Activated CD8-positive, alpha-beta memory T cell treated with anti-CD3 and anti-CD28 coated beads for 36 hours (primary cell): Measurements from ENCODE around the gene FRMPD2. TPM values are rescaled to one million over a fixed set of nuclear protein-coding genes. Genes with fewer than 3 reads are reported as not detected.

Experiments
- CTCF ChIA-PET: fragments of 350-600 bp; sonication (Branson Sonifier 250); formaldehyde crosslinking; loops from one replicate; lab custom pipeline; 2021; ENCODE audit warnings: antibody characterized with exemption; lab: Charles Lee
- POLR2A ChIA-PET: fragments of 350-600 bp; sonication (Branson Sonifier 250); formaldehyde crosslinking; loops from one replicate; lab custom pipeline; 2021; ENCODE audit warnings: antibody characterized with exemption; lab: Charles Lee
- total RNA-seq, 2 experiments: library from RNA; stranded (reverse); gene quantifications; one replicate each; pipeline ENCODE4 v1.2.3, GENCODE V29; 2021

FRMPD2 gene, protein sequence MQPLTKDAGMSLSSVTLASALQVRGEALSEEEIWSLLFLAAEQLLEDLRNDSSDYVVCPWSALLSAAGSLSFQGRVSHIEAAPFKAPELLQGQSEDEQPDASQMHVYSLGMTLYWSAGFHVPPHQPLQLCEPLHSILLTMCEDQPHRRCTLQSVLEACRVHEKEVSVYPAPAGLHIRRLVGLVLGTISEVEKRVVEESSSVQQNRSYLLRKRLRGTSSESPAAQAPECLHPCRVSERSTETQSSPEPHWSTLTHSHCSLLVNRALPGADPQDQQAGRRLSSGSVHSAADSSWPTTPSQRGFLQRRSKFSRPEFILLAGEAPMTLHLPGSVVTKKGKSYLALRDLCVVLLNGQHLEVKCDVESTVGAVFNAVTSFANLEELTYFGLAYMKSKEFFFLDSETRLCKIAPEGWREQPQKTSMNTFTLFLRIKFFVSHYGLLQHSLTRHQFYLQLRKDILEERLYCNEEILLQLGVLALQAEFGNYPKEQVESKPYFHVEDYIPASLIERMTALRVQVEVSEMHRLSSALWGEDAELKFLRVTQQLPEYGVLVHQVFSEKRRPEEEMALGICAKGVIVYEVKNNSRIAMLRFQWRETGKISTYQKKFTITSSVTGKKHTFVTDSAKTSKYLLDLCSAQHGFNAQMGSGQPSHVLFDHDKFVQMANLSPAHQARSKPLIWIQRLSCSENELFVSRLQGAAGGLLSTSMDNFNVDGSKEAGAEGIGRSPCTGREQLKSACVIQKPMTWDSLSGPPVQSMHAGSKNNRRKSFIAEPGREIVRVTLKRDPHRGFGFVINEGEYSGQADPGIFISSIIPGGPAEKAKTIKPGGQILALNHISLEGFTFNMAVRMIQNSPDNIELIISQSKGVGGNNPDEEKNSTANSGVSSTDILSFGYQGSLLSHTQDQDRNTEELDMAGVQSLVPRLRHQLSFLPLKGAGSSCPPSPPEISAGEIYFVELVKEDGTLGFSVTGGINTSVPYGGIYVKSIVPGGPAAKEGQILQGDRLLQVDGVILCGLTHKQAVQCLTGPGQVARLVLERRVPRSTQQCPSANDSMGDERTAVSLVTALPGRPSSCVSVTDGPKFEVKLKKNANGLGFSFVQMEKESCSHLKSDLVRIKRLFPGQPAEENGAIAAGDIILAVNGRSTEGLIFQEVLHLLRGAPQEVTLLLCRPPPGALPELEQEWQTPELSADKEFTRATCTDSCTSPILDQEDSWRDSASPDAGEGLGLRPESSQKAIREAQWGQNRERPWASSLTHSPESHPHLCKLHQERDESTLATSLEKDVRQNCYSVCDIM (N-terminal part only)
- total RNA-seq, result not detected

GRCh38 chr10:48274636-48275035 is at the start of gene FRMPD2:
Gene FRMPD2, minus strand, starts transcription at chr10:48274696. Its CDS starts 129 bp downstream, at chr10:48274567.
- ChIA-PET CTCF (no interaction called here), POLR2A (no interaction called here)

DNA sequence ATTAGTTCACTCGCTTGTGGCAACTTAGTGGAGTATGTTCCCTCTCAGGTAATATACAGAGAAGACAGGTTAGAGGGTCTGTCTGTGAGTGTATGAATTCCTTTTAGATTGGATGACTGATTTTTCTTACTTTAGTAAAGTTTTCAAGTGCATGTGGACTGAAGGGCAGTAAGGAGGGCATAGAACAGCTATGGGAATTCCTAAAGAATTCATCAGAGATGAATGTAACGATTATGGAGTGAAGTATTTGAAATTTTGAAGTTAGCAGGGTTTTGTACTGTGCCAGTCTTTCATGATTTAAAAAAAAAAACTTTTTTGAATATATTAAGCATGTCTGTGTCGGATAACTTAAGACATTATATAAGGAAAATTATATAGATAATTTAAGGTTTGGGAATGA is 47.5 kb upstream of the FRMPD2 start:
- POLR2A ChIA-PET, result no interaction called here
- CTCF ChIA-PET, result no interaction called here

- CTCF ChIA-PET, result no interaction called here
- POLR2A ChIA-PET, result interaction anchor here (0.7 kb wide), 1 partner anchor 49 kb away, joined by 3 read pairs; no protein-coding TSS in a partner anchor
These were observed 43.0 kb upstream of the FRMPD2 start for GRCh38 chr10:48317321-48317990.

- POLR2A ChIA-PET, result no interaction called here
- CTCF ChIA-PET, result no interaction called here
These were observed 41.7 kb upstream of the FRMPD2 start for GRCh38 chr10:48316236-48316635.

DNA sequence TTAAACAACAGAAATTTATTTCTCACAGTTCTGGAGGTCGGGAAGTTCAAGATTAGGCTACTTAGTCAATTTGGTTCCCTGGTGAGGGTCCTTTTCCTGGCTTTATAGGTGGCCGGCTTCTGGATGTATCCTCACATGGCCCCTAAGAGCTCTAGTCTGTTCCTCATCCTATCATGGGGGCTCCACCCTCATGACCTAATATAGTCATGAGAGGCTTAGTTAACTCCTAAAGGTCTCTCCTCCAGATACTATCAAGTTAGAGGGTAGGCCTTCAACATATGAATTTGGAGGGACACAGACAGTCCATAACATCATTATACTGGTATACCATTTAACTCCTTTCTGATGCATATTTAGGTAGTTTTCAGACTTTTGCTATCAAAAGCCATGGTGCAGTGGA is 39.6 kb upstream of the FRMPD2 start:
- ChIA-PET CTCF (no interaction called here), POLR2A (no interaction called here)

- POLR2A ChIA-PET, result no interaction called here
- CTCF ChIA-PET, result no interaction called here
These were observed 35.3 kb upstream of the FRMPD2 start for GRCh38 chr10:48309711-48310226.

DNA sequence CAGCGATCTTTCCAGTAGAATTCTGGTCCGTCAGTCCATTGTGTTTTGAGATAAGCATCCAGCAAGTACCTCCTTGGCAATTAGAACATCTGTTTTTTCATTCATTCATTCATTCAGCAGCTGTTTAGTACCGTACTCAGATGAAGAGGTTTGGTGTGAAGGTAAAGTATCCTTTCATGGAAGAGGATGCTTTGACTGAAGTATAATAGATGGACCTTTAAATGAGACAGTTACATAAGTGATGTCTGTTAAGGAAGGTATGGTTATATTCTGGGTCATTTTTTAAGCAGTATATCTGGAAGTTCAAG is 33.2 kb upstream of the FRMPD2 start:
- ChIA-PET CTCF (no interaction called here), POLR2A (no interaction called here)

DNA sequence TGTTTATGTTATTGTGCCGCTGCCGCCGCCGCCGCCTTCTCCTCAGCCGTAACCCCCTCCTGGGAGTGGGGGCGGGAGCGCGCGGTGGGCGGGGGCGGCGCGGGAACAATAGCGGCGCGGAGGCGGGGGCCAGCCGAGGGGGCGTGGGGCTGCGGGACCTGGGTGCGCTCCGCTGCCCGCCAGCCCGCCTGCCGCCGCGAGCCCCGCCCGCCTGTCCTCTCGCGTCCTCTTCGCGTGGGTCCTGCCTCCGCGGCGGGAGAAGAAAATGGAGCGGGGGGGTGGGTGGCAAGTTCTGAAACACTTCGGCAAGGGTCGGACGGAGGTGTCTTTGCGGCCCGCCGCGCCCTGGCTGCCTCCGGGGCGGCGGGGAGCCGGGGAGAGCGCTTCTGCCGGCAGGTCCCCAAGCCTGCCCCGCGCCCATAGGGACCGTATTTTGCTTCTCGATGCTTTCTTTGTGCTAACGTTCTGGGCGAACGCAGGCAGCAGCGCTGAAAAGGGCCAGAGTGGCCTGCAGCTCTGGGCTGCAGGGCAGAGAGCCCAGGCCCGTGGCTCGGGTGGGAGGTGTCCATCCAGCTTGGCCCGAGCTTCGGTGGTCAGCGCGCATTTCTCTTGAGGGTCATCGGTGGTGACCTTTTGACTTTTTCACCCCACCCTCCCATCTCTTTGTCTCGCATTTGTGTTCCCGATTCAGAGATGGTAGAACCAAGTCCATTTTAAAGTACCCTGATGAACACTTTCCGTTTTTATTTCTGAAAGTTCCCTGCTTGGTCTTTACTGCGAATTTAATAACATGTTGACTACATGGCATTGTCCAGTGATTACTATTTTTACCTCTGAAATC is 32.6 kb upstream of the FRMPD2 start:
- CTCF ChIA-PET, result no interaction called here
- POLR2A ChIA-PET, result no interaction called here

DNA sequence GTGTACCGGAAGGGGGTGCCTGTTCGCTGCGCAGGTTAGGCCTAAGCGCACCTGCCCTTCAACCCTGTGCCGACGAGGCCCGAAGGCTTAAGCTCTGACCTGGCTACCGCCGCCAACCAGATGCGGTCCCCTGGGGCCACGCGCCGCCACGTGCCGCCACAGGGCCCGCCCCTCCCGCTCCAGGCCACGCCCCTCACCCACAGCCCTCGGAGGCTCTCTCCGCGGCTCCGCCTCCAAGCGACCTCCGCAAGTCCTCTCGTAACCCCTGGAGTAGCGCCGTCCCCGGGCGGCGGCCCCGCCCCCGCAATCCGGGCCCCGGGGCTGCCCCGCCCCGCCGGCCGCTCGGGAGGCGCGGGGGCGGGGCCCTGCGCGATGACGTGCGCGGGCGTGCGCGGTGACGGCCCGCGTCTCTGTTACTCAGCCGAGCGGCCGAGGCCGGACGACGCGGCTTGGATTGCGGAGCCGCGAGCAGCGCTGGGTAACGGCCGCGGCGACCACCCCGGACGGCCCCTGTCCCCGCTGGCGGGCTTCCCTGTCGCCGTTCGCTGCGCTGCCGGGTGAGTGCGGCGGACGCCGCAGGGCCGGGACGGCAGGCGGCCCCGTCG is 31.9 kb upstream of the FRMPD2 start, which contains the start of gene MAPK8:
TSS of gene MAPK8 (plus strand) at position 413 of the 605 bp plus-strand sequence. CDS start 94,984 bp downstream, outside the sequence.
- POLR2A ChIA-PET, result no interaction called here
- CTCF ChIA-PET, result no interaction called here

DNA sequence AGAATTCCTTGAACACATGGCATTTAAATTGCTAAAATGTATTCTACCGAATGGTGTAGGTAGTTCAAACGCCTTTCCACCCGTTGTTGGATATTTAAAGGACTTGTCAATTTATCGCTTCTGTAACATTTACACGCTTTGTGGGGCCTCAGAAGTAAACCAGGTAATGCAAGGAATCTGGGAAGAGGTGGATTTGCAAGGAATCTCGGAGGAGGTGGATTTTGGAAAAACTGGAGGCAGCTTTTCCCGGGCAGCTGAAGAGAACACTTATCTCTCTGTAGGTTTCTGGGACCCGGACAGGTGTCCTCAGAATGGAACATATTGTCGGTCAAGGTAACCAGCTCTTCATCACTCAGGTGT is 31.4 kb upstream of the FRMPD2 start:
- ChIA-PET POLR2A (no interaction called here), CTCF (no interaction called here)

DNA sequence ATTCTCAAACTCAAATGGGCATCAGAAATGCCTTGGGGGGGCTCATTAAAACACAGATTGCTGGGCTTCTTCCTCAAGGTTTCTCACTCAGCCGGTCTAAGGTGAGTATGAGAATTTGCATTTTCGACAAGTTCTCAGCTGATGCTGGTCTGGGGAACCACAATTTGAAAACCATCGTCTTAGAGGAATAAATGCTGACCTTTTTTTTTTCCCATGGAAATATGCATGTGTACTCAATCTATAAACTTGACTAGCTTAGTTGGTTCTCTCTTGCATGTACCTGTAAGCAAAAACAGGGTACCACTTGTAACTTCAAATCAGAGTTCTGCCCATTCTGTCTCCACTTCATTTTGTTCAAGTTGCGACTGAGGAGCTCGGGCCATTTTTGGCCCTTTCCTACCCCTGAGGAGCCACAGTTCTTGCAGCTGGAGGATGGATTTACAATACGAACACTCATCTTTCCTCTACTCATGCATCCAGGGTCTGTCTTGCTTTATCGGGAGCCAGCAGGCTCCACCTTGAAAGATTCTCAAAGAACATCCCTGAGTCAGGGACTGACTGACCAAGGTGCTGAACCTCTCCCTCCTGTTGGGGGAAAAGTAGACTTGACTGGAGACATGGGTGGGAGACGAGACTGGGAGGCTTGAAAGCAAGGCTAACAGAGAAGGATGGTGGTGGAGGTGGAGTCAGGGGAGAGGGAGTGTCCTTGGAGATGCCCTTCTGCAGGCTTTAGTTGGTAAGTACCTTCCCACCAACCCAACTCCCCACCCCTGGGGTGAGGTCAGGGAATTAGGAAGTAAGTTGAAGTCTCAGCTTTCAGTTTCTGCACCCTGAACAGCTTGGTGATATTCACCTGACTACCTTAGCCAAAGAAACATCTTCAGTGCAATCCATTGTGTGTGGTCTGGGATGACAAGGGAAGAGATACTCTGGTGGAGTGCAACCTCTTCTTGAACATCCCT is 28.3 kb upstream of the FRMPD2 start:
- CTCF ChIA-PET, result interaction anchor here (1.0 kb wide), 1 partner anchor 13 kb away, joined by 3 read pairs; no protein-coding TSS in a partner anchor

GRCh38 chr10:48300556-48300955 is 26.1 kb upstream of the FRMPD2 start:
- POLR2A ChIA-PET, result no interaction called here
- CTCF ChIA-PET, result interaction anchor here (1.0 kb wide), 1 partner anchor 10 kb away, joined by 3 read pairs; no protein-coding TSS in a partner anchor

More for the DNA sequence above, 28.3 kb upstream of the FRMPD2 start:
- POLR2A ChIA-PET, result no interaction called here

GRCh38 chr10:48299692-48300091 is 25.2 kb upstream of the FRMPD2 start:
- CTCF ChIA-PET, result interaction anchor here (1.0 kb wide), 1 partner anchor 10 kb away, joined by 3 read pairs; no protein-coding TSS in a partner anchor
- POLR2A ChIA-PET, result no interaction called here

GRCh38 chr10:48299066-48299465 is 24.6 kb upstream of the FRMPD2 start:
- ChIA-PET POLR2A (no interaction called here), CTCF (no interaction called here)

DNA sequence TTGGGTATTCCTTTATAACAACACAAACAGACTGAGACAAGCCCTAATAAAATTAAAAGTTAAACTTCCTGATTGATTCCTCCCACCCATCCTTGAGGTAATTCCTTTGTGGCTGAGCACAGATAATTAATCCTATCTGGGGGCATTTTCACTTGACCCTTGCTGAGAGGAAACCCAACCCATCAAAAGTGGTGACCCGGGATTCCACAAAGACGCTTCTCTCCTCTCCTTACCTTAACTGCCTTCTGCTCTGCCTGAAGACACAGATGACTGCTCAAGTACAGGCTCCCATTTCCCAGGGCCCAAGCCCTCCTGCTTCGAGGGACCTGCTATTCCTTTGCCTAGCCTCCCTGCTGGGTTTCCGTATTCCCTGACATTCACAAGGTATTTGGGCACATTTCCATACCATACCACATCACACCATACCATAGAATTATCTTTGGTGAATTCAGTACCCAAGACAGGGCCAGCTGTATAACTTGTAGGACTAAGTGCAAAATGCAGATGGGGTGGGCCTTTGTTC is 22.1 kb upstream of the FRMPD2 start:
- ChIA-PET CTCF (no interaction called here), POLR2A (no interaction called here)

DNA sequence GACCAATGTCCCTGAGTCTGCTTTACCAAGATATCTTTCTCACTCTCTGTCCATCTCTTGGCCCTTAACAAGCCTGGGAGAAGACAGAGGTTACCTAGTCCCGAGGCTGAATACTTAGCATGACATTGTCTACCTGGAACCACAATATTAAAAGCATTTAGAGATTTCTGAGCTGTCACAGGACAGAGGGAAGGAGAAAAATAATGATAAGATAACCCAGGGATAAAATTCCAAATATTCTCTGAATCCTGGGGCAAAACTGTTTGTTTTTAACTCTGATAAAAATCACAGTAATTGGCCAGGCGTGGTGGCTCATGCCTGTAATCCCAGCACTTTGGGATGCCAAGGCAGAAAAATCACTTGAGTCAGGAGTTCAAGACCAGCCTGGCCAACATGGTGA is 19.9 kb upstream of the FRMPD2 start:
- CTCF ChIA-PET, result no interaction called here
- POLR2A ChIA-PET, result no interaction called here
